Measurements from ENCODE around the gene SLC6A3. TPM values are rescaled to one million over a fixed set of nuclear protein-coding genes. Genes with fewer than 3 reads are reported as not detected.

The SLC6A3 gene
- total RNA-seq, 2 experiments from 2014 or later, result not detected

DNA sequence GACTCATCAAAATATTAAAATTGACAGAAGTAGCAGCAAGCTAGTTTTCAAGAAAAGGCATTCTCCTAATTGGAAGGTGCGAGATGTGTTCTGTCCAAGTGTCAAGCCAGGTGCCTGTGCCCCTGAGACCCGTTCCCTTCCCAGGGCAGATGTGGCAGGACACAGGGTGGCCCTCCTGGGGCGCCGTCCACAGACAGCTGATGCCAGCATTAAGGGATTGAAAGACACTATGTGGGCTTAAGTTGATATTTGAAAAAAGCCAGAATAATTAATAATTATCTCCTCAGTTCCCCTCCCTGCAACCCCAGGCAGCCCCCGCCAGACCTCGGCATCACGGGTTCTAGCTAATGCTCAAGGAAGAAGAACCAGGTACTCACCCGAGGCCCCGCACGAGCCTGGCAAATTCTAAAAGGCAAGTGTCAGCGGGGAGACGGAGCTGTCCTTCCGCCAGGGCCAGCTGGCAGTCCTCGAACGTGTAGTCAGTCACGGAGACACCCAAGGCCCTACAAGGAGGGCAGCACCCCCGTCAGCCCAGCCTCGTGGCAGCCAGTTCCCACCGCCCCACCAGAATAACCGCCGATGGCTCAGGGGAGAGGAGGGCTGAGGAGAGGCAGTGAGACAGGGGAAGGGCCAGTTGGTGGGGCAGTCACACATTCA is 29.1 kb upstream of the SLC6A3 start:
- Histone ChIP-seq H3K9me3 (ENCODE audit: low read length) (no peaks in the 10 kb centered on the region), H4K20me1 (ENCODE audit: insufficient read depth, low read length) (no peaks in the 10 kb centered on the region), H3K4me3 (ENCODE audit: low read depth, low read length, poor library complexity, severe bottlenecking) (no peak overlapping the region), H3K27ac (ENCODE audit: low read depth, low read length, poor library complexity, severe bottlenecking) (no peak overlapping the region), H3K79me2 (ENCODE audit: insufficient read depth, low read depth, low read length) (no peaks in the 10 kb centered on the region), H2AFZ (ENCODE audit: low read length) (no peak overlapping the region), H3K4me1 (ENCODE audit: insufficient read depth, low read length, poor library complexity, severe bottlenecking) (no peaks in the 10 kb centered on the region), H3K9me2 (ENCODE audit: insufficient read depth, low read length) (no peaks in the 10 kb centered on the region), H3K4me2 (ENCODE audit: low read length) (no peak overlapping the region), H3K36me3 (ENCODE audit: insufficient read depth, low read length) (peaks cover 87% of the 10 kb centered on the region)
- DNase-seq (ENCODE audit: low spot score), result no peak
- intact Hi-C loops (cut with micrococcal nuclease; ENCODE audit: unreplicated experiment), result no loop called here
- no TSS peak for BruUV-seq (replicated peaks)
- ChIA-PET POLR2A (no interaction called here), CTCF (ENCODE audit: unreplicated experiment) (no interaction called here)
- no peak for TF ChIP-seq EZH2phosphoT487 (IDR thresholded peaks at IDR 0.05; ENCODE audit: borderline replicate concordance, low read depth, low read length)
- TF ChIP-seq, protein P1, sequence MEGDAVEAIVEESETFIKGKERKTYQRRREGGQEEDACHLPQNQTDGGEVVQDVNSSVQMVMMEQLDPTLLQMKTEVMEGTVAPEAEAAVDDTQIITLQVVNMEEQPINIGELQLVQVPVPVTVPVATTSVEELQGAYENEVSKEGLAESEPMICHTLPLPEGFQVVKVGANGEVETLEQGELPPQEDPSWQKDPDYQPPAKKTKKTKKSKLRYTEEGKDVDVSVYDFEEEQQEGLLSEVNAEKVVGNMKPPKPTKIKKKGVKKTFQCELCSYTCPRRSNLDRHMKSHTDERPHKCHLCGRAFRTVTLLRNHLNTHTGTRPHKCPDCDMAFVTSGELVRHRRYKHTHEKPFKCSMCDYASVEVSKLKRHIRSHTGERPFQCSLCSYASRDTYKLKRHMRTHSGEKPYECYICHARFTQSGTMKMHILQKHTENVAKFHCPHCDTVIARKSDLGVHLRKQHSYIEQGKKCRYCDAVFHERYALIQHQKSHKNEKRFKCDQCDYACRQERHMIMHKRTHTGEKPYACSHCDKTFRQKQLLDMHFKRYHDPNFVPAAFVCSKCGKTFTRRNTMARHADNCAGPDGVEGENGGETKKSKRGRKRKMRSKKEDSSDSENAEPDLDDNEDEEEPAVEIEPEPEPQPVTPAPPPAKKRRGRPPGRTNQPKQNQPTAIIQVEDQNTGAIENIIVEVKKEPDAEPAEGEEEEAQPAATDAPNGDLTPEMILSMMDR (conservative IDR thresholded peaks at IDR 0.05; ENCODE audit: low read length), result no peak

DNA sequence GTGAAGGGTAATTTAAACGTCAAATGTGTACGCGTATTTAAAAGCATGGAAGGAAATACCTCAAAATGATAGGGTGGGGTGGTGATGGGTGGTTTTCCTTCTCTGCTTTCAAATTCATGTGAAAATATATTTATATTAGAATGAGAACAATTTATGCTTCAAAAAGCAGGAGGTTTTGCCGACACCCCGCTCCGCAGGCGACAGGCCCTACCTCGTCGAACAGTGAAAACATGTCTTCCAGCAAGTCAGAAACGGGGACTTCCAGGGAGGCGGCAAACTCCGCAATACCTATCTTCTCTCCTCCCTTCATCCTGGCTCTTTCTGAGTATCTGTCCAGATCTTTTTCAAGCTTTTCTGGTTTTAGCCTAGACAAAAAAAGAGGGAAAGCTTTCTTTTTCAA is 28.5 kb upstream of the SLC6A3 start:
- BruUV-seq (replicated peaks), result no TSS peak
- Histone ChIP-seq H3K9me2 (ENCODE audit: insufficient read depth, low read length) (no peaks in the 10 kb centered on the region), H3K27ac (ENCODE audit: low read depth, low read length, poor library complexity, severe bottlenecking) (no peak overlapping the region), H3K36me3 (ENCODE audit: insufficient read depth, low read length) (peaks cover 87% of the 10 kb centered on the region), H3K4me3 (ENCODE audit: low read depth, low read length, poor library complexity, severe bottlenecking) (no peak overlapping the region), H3K4me1 (ENCODE audit: insufficient read depth, low read length, poor library complexity, severe bottlenecking) (no peaks in the 10 kb centered on the region), H3K9me3 (ENCODE audit: low read length) (no peaks in the 10 kb centered on the region), H2AFZ (ENCODE audit: low read length) (no peak overlapping the region), H4K20me1 (ENCODE audit: insufficient read depth, low read length) (no peaks in the 10 kb centered on the region), H3K4me2 (ENCODE audit: low read length) (no peak overlapping the region), H3K79me2 (ENCODE audit: insufficient read depth, low read depth, low read length) (no peaks in the 10 kb centered on the region)
- ChIA-PET POLR2A (no interaction called here), CTCF (ENCODE audit: unreplicated experiment) (no interaction called here)
- TF ChIP-seq, protein P1 (conservative IDR thresholded peaks at IDR 0.05; ENCODE audit: low read length), result no peak
- no peak for TF ChIP-seq EZH2phosphoT487 (IDR thresholded peaks at IDR 0.05; ENCODE audit: borderline replicate concordance, low read depth, low read length)
- no peak for DNase-seq (ENCODE audit: low spot score)
- intact Hi-C loops (cut with micrococcal nuclease; ENCODE audit: unreplicated experiment), result no loop called here

DNA sequence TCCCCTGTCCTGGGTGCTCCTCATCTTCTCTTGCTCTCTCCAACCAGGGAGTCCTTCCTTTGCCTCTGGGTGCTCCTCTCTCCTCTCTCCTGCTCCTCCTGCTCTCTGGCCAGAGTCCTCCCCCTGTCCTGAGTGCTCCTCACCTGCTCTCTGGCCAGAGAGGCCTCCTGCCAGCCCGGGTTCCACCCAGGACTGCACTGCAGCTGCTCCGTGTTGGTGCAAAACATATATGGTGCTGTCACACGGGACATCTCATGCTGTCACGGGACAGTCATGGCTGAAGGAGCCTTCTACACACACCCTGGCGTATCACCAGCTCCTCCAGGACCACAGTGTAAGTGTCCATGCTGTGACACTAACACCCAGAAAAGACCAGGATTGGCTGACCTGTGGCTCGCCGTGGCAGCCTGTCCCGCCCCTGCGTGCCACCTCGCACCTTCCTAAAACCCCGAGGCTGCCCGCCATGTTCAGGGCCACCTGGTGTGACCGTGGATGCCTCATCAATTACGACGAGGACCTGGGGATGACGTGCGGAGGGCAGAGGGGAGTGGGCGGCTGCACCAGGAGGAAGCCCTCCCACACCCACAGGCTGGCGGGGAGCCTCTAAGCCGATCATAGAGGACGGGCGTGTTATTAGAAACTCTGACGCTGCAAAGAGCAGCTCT is 27.9 kb upstream of the SLC6A3 start:
- no TSS peak for BruUV-seq (replicated peaks)
- H3K4me2 ChIP-seq (ENCODE audit: low read length), result no peak overlapping the region
- no peaks in the 10 kb centered on the region for H3K9me3 ChIP-seq (ENCODE audit: low read length)
- DNase-seq (ENCODE audit: low spot score), result no peak
- no peak overlapping the region for H3K27ac ChIP-seq (ENCODE audit: low read depth, low read length, poor library complexity, severe bottlenecking)
- POLR2A ChIA-PET, result no interaction called here
- no peaks in the 10 kb centered on the region for H4K20me1 ChIP-seq (ENCODE audit: insufficient read depth, low read length)
- H3K4me3 ChIP-seq (ENCODE audit: low read depth, low read length, poor library complexity, severe bottlenecking), result no peak overlapping the region
- intact Hi-C loops (cut with micrococcal nuclease; ENCODE audit: unreplicated experiment), result no loop called here
- no peaks in the 10 kb centered on the region for H3K9me2 ChIP-seq (ENCODE audit: insufficient read depth, low read length)
- no peak overlapping the region for H2AFZ ChIP-seq (ENCODE audit: low read length)
- TF ChIP-seq, protein P1 (conservative IDR thresholded peaks at IDR 0.05; ENCODE audit: low read length), result no peak
- no peak for TF ChIP-seq EZH2phosphoT487 (IDR thresholded peaks at IDR 0.05; ENCODE audit: borderline replicate concordance, low read depth, low read length)
- H3K4me1 ChIP-seq (ENCODE audit: insufficient read depth, low read length, poor library complexity, severe bottlenecking), result no peaks in the 10 kb centered on the region
- peaks cover 87% of the 10 kb centered on the region for H3K36me3 ChIP-seq (ENCODE audit: insufficient read depth, low read length)
- CTCF ChIA-PET (ENCODE audit: unreplicated experiment), result no interaction called here
- no peaks in the 10 kb centered on the region for H3K79me2 ChIP-seq (ENCODE audit: insufficient read depth, low read depth, low read length)

All from OCI-LY7 (cell line).